ENCODE results near the gene SRCAP. TPM values are rescaled to one million over a fixed set of nuclear protein-coding genes. Genes with fewer than 3 reads are reported as not detected.

SRCAP gene
- 29.1 TPM for polyA plus RNA-seq (2013, experiment 1 of 2)
- polyA plus RNA-seq (2013, experiment 2 of 2), result 25.0 TPM

- Histone ChIP-seq H3K4ac (ENCODE audit: low read depth, low read length) (peak within 1 kb of the TSS; percentile 89), H2BK120ac (ENCODE audit: low read depth, low read length) (no peak within 1 kb of the TSS), H3K18ac (ENCODE audit: low read length) (peak within 1 kb of the TSS; percentile 82), H2BK5ac (ENCODE audit: low read length) (peak within 1 kb of the TSS; percentile 97), H3K27ac (ENCODE audit: low read depth, low read length) (peak within 1 kb of the TSS; percentile 98), H3K4me2 (ENCODE audit: low read length) (peak within 1 kb of the TSS; percentile 93), H3K79me2 (ENCODE audit: control insufficient read depth, insufficient read depth, low read length) (peaks cover 21% of the 10 kb centered on the region), H3K4me1 (ENCODE audit: control insufficient read depth, low read depth, low read length) (peaks cover 3% of the 10 kb centered on the region), H3K4me3 (ENCODE audit: low read length) (peak within 1 kb of the TSS; percentile 89), H4K8ac (ENCODE audit: low read depth, low read length) (peak within 1 kb of the TSS; percentile 3), H4K5ac (ENCODE audit: low read length) (no peak within 1 kb of the TSS), H3K79me1 (ENCODE audit: low read length) (peaks cover 8% of the 10 kb centered on the region), H2AK5ac (ENCODE audit: low read length) (no peak within 1 kb of the TSS), H3K27me3 (ENCODE audit: insufficient read depth, low read length, poor library complexity) (no peaks in the 10 kb centered on the region), H3K23ac (ENCODE audit: low read length) (peak within 1 kb of the TSS; percentile 99), H3K36me3 (ENCODE audit: control insufficient read depth, insufficient read depth, low read length) (peaks cover 3% of the 10 kb centered on the region), H3K9ac (ENCODE audit: low read length) (peak within 1 kb of the TSS; percentile 100), H3K56ac (ENCODE audit: low read length) (peak within 1 kb of the TSS; percentile 99), H2BK15ac (replicated peaks; ENCODE audit: low read depth) (no peak within 1 kb of the TSS)
- WGBS (ENCODE audit: extremely low coverage, insufficient coverage, low lambda C conversion rate), result no CpG with 5 or more reads among the region's 57 CpGs
- DNase-seq, result peak; percentile 88
Observed at GRCh38 chr16:30698816-30699614, at the start of gene SRCAP. Gene SRCAP, plus strand, starts transcription at chr16:30699171. Its CDS starts 1,654 bp downstream, at chr16:30700825.

DNA sequence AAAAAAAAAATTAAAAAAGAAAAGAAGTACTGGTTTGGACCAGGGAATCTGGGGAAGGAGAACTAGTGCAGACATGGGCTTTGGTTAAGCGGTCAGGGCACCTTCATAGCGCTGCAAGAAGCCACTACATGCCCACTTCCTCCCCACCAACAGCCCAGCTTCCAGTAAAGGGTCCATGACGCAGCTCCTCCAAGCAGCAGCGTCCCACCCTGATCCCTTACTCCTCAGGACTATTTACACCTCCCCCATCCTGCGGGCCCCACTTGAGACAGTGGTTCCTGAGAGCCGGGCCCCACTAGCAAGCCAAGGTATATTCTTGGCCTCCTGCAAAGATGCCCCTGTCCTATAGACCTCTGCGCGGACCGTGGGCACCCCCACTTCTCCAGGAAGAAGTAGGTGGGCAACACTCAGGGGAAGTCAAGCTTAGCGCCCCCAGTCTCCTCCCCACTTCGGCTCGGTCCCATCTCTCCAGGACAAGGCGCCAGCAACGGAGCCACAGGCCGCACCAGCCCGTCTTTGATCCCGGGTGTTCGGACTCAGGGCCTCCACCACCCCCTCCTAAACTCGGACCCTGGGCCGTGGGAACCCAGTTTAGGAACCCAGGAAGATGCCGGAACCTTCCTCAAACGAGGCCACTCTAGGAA is 49.1 kb upstream of the SRCAP start:
- whole genome bisulfite sequencing (ENCODE audit: extremely low coverage, insufficient coverage, low lambda C conversion rate), result no CpG with 5 or more reads among the region's 22 CpGs
- H3K79me1 ChIP-seq (ENCODE audit: low read length), result no peaks in the 10 kb centered on the region
- DNase-seq, result no peak
- peak overlapping the region; percentile 25 for H3K56ac ChIP-seq (ENCODE audit: low read length)
- H3K4ac ChIP-seq (ENCODE audit: low read depth, low read length), result peak overlapping the region; percentile 26
- H3K9ac ChIP-seq (ENCODE audit: low read length), result peak overlapping the region; percentile 28
- no peaks in the 10 kb centered on the region for H3K79me2 ChIP-seq (ENCODE audit: control insufficient read depth, insufficient read depth, low read length)
- no peak overlapping the region for H3K4me3 ChIP-seq (ENCODE audit: low read length)
- no peak overlapping the region for H3K23ac ChIP-seq (ENCODE audit: low read length)
- H3K27me3 ChIP-seq (ENCODE audit: insufficient read depth, low read length, poor library complexity), result no peaks in the 10 kb centered on the region
- no peak overlapping the region for H2BK5ac ChIP-seq (ENCODE audit: low read length)
- H2BK15ac ChIP-seq (replicated peaks; ENCODE audit: low read depth), result no peak overlapping the region
- peak overlapping the region; percentile 58 for H2AK5ac ChIP-seq (ENCODE audit: low read length)
- H4K5ac ChIP-seq (ENCODE audit: low read length), result no peak overlapping the region
- no peak overlapping the region for H3K27ac ChIP-seq (ENCODE audit: low read depth, low read length)
- no peaks in the 10 kb centered on the region for H3K36me3 ChIP-seq (ENCODE audit: control insufficient read depth, insufficient read depth, low read length)
- peak overlapping the region; percentile 2 for H3K18ac ChIP-seq (ENCODE audit: low read length)
- H3K4me2 ChIP-seq (ENCODE audit: low read length), result no peak overlapping the region
- peaks cover 2% of the 10 kb centered on the region for H3K4me1 ChIP-seq (ENCODE audit: control insufficient read depth, low read depth, low read length)
- no peak overlapping the region for H2BK120ac ChIP-seq (ENCODE audit: low read depth, low read length)
- H4K8ac ChIP-seq (ENCODE audit: low read depth, low read length), result no peak overlapping the region

DNA sequence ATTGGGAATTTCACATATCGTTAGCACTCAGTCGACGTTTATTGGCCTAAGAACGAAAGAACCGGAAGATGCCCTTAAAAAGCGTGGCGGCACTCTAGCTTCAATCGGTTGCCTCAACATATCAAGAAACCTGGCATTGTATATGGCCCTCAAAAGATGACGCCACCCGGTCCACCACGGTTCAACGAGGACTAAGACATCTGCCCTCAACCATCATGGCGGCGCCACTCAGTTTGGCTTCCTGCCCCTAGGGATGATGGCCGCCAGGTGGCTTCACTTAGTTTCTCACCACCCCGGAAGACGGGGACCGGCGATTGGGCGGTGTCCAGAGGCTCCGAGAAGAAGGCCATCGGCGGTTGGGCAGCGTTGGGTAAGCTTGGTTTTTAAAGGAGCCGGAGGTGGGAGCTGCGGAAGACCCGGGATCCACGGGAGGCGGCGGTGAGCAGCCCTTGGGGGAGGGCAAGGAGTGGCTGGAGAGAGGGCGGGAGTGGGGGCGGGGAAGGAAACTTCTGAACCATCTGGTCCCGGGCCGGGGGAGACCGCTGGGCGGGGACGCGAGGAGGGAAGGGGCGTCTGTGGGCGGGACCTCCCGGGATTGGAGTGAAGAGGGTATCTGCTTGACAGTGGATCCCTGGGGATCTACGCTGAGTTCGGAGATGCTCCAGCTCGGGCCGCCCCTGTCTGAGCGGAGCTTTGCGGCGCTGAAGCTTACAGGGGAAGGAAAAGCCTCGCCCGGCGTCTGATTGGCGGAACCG is 48.4 kb upstream of the SRCAP start, which contains the start of gene PRR14:
Gene PRR14 (plus strand): TSS at position 592 of the 755 bp plus-strand sequence. CDS start 686 bp downstream, outside the sequence.
- Histone ChIP-seq H2BK5ac (ENCODE audit: low read length) (no peak within 1 kb of the TSS), H3K4me1 (ENCODE audit: control insufficient read depth, low read depth, low read length) (peaks cover 2% of the 10 kb centered on the region), H3K9ac (ENCODE audit: low read length) (peak within 1 kb of the TSS; percentile 83), H3K4me2 (ENCODE audit: low read length) (peak within 1 kb of the TSS; percentile 83), H4K8ac (ENCODE audit: low read depth, low read length) (peak within 1 kb of the TSS; percentile 57), H3K23ac (ENCODE audit: low read length) (no peak within 1 kb of the TSS), H3K18ac (ENCODE audit: low read length) (peak within 1 kb of the TSS; percentile 45), H2AK5ac (ENCODE audit: low read length) (peak within 1 kb of the TSS; percentile 58), H2BK120ac (ENCODE audit: low read depth, low read length) (no peak within 1 kb of the TSS), H3K56ac (ENCODE audit: low read length) (peak within 1 kb of the TSS; percentile 88), H3K4ac (ENCODE audit: low read depth, low read length) (peak within 1 kb of the TSS; percentile 26), H2BK15ac (replicated peaks; ENCODE audit: low read depth) (no peak within 1 kb of the TSS), H4K5ac (ENCODE audit: low read length) (no peak within 1 kb of the TSS), H3K79me1 (ENCODE audit: low read length) (no peaks in the 10 kb centered on the region), H3K4me3 (ENCODE audit: low read length) (peak within 1 kb of the TSS; percentile 61), H3K79me2 (ENCODE audit: control insufficient read depth, insufficient read depth, low read length) (no peaks in the 10 kb centered on the region), H3K27me3 (ENCODE audit: insufficient read depth, low read length, poor library complexity) (no peaks in the 10 kb centered on the region), H3K36me3 (ENCODE audit: control insufficient read depth, insufficient read depth, low read length) (no peaks in the 10 kb centered on the region), H3K27ac (ENCODE audit: low read depth, low read length) (peak within 1 kb of the TSS; percentile 18)
- WGBS (ENCODE audit: extremely low coverage, insufficient coverage, low lambda C conversion rate), result no CpG with 5 or more reads among the region's 53 CpGs
- DNase-seq, result peak; percentile 100

- H3K18ac ChIP-seq (ENCODE audit: low read length), result peak overlapping the region; percentile 45
- no peaks in the 10 kb centered on the region for H3K79me2 ChIP-seq (ENCODE audit: control insufficient read depth, insufficient read depth, low read length)
- H3K4ac ChIP-seq (ENCODE audit: low read depth, low read length), result peak overlapping the region; percentile 25
- no peaks in the 10 kb centered on the region for H3K36me3 ChIP-seq (ENCODE audit: control insufficient read depth, insufficient read depth, low read length)
- DNase-seq, result peak; percentile 62
- H3K4me1 ChIP-seq (ENCODE audit: control insufficient read depth, low read depth, low read length), result peaks cover 2% of the 10 kb centered on the region
- no peak overlapping the region for H3K23ac ChIP-seq (ENCODE audit: low read length)
- peak overlapping the region; percentile 88 for H3K56ac ChIP-seq (ENCODE audit: low read length)
- no peak overlapping the region for H4K5ac ChIP-seq (ENCODE audit: low read length)
- peak overlapping the region; percentile 57 for H4K8ac ChIP-seq (ENCODE audit: low read depth, low read length)
- H3K27ac ChIP-seq (ENCODE audit: low read depth, low read length), result peak overlapping the region; percentile 18
- H3K4me2 ChIP-seq (ENCODE audit: low read length), result peak overlapping the region; percentile 83
- H2BK120ac ChIP-seq (ENCODE audit: low read depth, low read length), result no peak overlapping the region
- H3K4me3 ChIP-seq (ENCODE audit: low read length), result peak overlapping the region; percentile 61
- peak overlapping the region; percentile 83 for H3K9ac ChIP-seq (ENCODE audit: low read length)
- H2BK15ac ChIP-seq (replicated peaks; ENCODE audit: low read depth), result no peak overlapping the region
- H2AK5ac ChIP-seq (ENCODE audit: low read length), result no peak overlapping the region
- H3K79me1 ChIP-seq (ENCODE audit: low read length), result no peaks in the 10 kb centered on the region
- H2BK5ac ChIP-seq (ENCODE audit: low read length), result no peak overlapping the region
- H3K27me3 ChIP-seq (ENCODE audit: insufficient read depth, low read length, poor library complexity), result no peaks in the 10 kb centered on the region
- WGBS (ENCODE audit: extremely low coverage, insufficient coverage, low lambda C conversion rate), result no CpG with 5 or more reads among the region's 71 CpGs
Observed at GRCh38 chr16:30651124-30652004, 47.6 kb upstream of the SRCAP start.

- no peak overlapping the region for H3K27ac ChIP-seq (ENCODE audit: low read depth, low read length)
- H3K4ac ChIP-seq (ENCODE audit: low read depth, low read length), result no peak overlapping the region
- no CpG with 5 or more reads among the region's 2 CpGs for WGBS (ENCODE audit: extremely low coverage, insufficient coverage, low lambda C conversion rate)
Observed at GRCh38 chr16:30652005-30652296, 47.0 kb upstream of the SRCAP start.

More at GRCh38 chr16:30652005-30652296, 47.0 kb upstream of the SRCAP start:
- H2BK5ac ChIP-seq (ENCODE audit: low read length), result no peak overlapping the region
- H3K18ac ChIP-seq (ENCODE audit: low read length), result no peak overlapping the region
- no peak overlapping the region for H4K8ac ChIP-seq (ENCODE audit: low read depth, low read length)
- no peaks in the 10 kb centered on the region for H3K27me3 ChIP-seq (ENCODE audit: insufficient read depth, low read length, poor library complexity)
- H3K4me3 ChIP-seq (ENCODE audit: low read length), result peak overlapping the region; percentile 41
- DNase-seq, result no peak
- H3K23ac ChIP-seq (ENCODE audit: low read length), result no peak overlapping the region
- H2BK15ac ChIP-seq (replicated peaks; ENCODE audit: low read depth), result no peak overlapping the region
- no peak overlapping the region for H2BK120ac ChIP-seq (ENCODE audit: low read depth, low read length)
- no peak overlapping the region for H2AK5ac ChIP-seq (ENCODE audit: low read length)
- no peaks in the 10 kb centered on the region for H3K36me3 ChIP-seq (ENCODE audit: control insufficient read depth, insufficient read depth, low read length)
- no peaks in the 10 kb centered on the region for H3K79me1 ChIP-seq (ENCODE audit: low read length)
- H3K9ac ChIP-seq (ENCODE audit: low read length), result peak overlapping the region; percentile 83
- H3K79me2 ChIP-seq (ENCODE audit: control insufficient read depth, insufficient read depth, low read length), result no peaks in the 10 kb centered on the region
- H3K4me2 ChIP-seq (ENCODE audit: low read length), result peak overlapping the region; percentile 83
- no peak overlapping the region for H4K5ac ChIP-seq (ENCODE audit: low read length)
- H3K4me1 ChIP-seq (ENCODE audit: control insufficient read depth, low read depth, low read length), result peaks cover 2% of the 10 kb centered on the region
- peak overlapping the region; percentile 88 for H3K56ac ChIP-seq (ENCODE audit: low read length)

Measured in mesendoderm (in vitro differentiated cells).